Measurements from ENCODE around the gene OTUD7B. TPM values are rescaled to one million over a fixed set of nuclear protein-coding genes. Genes with fewer than 3 reads are reported as not detected.

OTUD7B gene
- total RNA-seq, 1 experiment from 2014 or later = 11.5 TPM

GRCh38 chr1:150021191-150021694 is 10.7 kb upstream of the OTUD7B start:
- intact Hi-C loops (cut with micrococcal nuclease) = no loop called here
- TF ChIP-seq CTCF (conservative IDR thresholded peaks at IDR 0.05; ENCODE audit: low read depth, low read length) (no peak), EZH2phosphoT487 (IDR thresholded peaks at IDR 0.05; ENCODE audit: borderline replicate concordance, low read length) (no peak), EZH2 (IDR thresholded peaks at IDR 0.05; ENCODE audit: low read length, unreplicated experiment) (no peak)
- Histone ChIP-seq H3K79me2 (ENCODE audit: low read length) (no peaks in the 10 kb centered on the region), H4K20me1 (ENCODE audit: low read length) (no peaks in the 10 kb centered on the region), H3K4me2 (ENCODE audit: low read length) (peak overlapping the region; percentile 44), H3F3A (ENCODE audit: low read length, unreplicated experiment) (no peaks in the 10 kb centered on the region), H3K4me3 (ENCODE audit: low read length) (no peak overlapping the region; the same call in 1 of the 2 replicates), H3K9me2 (replicated peaks; ENCODE audit: low read length) (no peaks in the 10 kb centered on the region), H3K27ac (ENCODE audit: low read length) (peak overlapping the region; percentile 8), H3K4me1 (ENCODE audit: insufficient read depth, low read length) (peaks cover 16% of the 10 kb centered on the region), H3K27me3 (ENCODE audit: low read length) (no peaks in the 10 kb centered on the region), H2AFZ (ENCODE audit: low read length) (peak overlapping the region; percentile 19; the same call in 1 of the 2 replicates), H3K9me3 (ENCODE audit: low read length) (no peaks in the 10 kb centered on the region), H3K9ac (ENCODE audit: low read length) (no peak overlapping the region), H3K36me3 (ENCODE audit: low read depth, low read length) (no peaks in the 10 kb centered on the region)
- ATAC-seq = peak; percentile 69
- BruUV-seq (replicated peaks) = no TSS peak
- peak; percentile 61 for DNase-seq
- POLR2A ChIA-PET (ENCODE audit: unreplicated experiment) = no interaction called here
- CTCF ChIA-PET = no interaction called here

- H3K4me2 ChIP-seq (ENCODE audit: low read length) = peak overlapping the region; percentile 44; the same call in 1 of the 2 replicates
- H2AFZ ChIP-seq (ENCODE audit: low read length) = no peak overlapping the region; the same call in 1 of the 2 replicates
- BruUV-seq (replicated peaks) = no TSS peak
Observed at GRCh38 chr1:150020711-150021110, 10.2 kb upstream of the OTUD7B start.

More at GRCh38 chr1:150020711-150021110, 10.2 kb upstream of the OTUD7B start:
- Histone ChIP-seq H3K27ac (ENCODE audit: low read length) (peak overlapping the region; percentile 8), H3K36me3 (ENCODE audit: low read depth, low read length) (no peaks in the 10 kb centered on the region), H3K4me1 (ENCODE audit: insufficient read depth, low read length) (peaks cover 21% of the 10 kb centered on the region), H3K9me2 (replicated peaks; ENCODE audit: low read length) (no peaks in the 10 kb centered on the region), H3K79me2 (ENCODE audit: low read length) (no peaks in the 10 kb centered on the region), H3K4me3 (ENCODE audit: low read length) (no peak overlapping the region), H3K27me3 (ENCODE audit: low read length) (no peaks in the 10 kb centered on the region), H3K9me3 (ENCODE audit: low read length) (no peaks in the 10 kb centered on the region), H3F3A (ENCODE audit: low read length, unreplicated experiment) (no peaks in the 10 kb centered on the region), H4K20me1 (ENCODE audit: low read length) (no peaks in the 10 kb centered on the region), H3K9ac (ENCODE audit: low read length) (no peak overlapping the region)
- ChIA-PET POLR2A (ENCODE audit: unreplicated experiment) (no interaction called here), CTCF (no interaction called here)
- DNase-seq (no peak), ATAC-seq (no peak)
- no peak for TF ChIP-seq EZH2 (IDR thresholded peaks at IDR 0.05; ENCODE audit: low read length, unreplicated experiment)
- no peak for TF ChIP-seq CTCF (conservative IDR thresholded peaks at IDR 0.05; ENCODE audit: low read depth, low read length)
- TF ChIP-seq EZH2phosphoT487 (IDR thresholded peaks at IDR 0.05; ENCODE audit: borderline replicate concordance, low read length) = no peak
- intact Hi-C loops (cut with micrococcal nuclease) = no loop called here

Data from PC-3 (cell line).